Caco-2 (cell line): ENCODE measurements around the gene CMSS1. TPM values are rescaled to one million over a fixed set of nuclear protein-coding genes. Genes with fewer than 3 reads are reported as not detected.

Experiments
- BruUV-seq: library from RNA; stranded (reverse); fragments of 400-500 nt; replicated peaks from 2 replicates; lab custom pipeline; 2021; lab: Mats Ljungman, UMichigan
- CTCF ChIA-PET: fragments of 300-600 bp; sonication (Branson Sonifier 250); formaldehyde crosslinking; loops from one replicate; lab custom pipeline; 2022; ENCODE audit warnings: antibody characterized with exemption; lab: Charles Lee
- POLR2A ChIA-PET: fragments of 300-600 bp; sonication (Branson Sonifier 250); formaldehyde crosslinking; loops from one replicate; lab custom pipeline; 2022; ENCODE audit warnings: antibody characterized with exemption; lab: Charles Lee
- DNase-seq, 2 experiments: peaks; one replicate each; pipeline versions ENCODE4 v3.0.0 to v3.0.0-alpha.2; 2020 to 2022
- H3K27me3 ChIP-seq: replicated peaks from 2 replicates; pipeline ENCODE4 v1.6.0; 2011; ENCODE audit warnings: low read length; ENCODE audit not compliant: control insufficient read depth, insufficient read depth
- H3K36me3 ChIP-seq: 2 replicates; pipeline ENCODE4 v1.5.1; 2011; ENCODE audit warnings: low read length; ENCODE audit not compliant: control insufficient read depth, insufficient read depth
- H3K4me1 ChIP-seq: fragments of 250-450 bp; sonication (Bioruptor Pico); 2 replicates; pipeline ENCODE4 v1.5.1; 2020; ENCODE audit warnings: mild to moderate bottlenecking
- H3K4me3 ChIP-seq: 2 replicates; pipeline ENCODE4 v1.5.1; 2011; ENCODE audit warnings: low read depth, mild to moderate bottlenecking, control low read depth, low read length
- H3K9me3 ChIP-seq: fragments of 250-450 bp; sonication (Bioruptor Pico); 2 replicates; pipeline ENCODE4 v1.5.1; 2020; ENCODE audit warnings: mild to moderate bottlenecking, moderate library complexity
- H3K27ac Mint-ChIP-seq: one replicate; pipeline ENCODE4 v1.8.0; 2022; ENCODE audit warnings: mixed read lengths; ENCODE audit not compliant: unreplicated experiment
- H3K27me3 Mint-ChIP-seq: one replicate; pipeline ENCODE4 v1.8.0; 2022; ENCODE audit warnings: mixed read lengths; ENCODE audit not compliant: insufficient read depth, unreplicated experiment
- H3K36me3 Mint-ChIP-seq: one replicate; pipeline ENCODE4 v1.8.0; 2022; ENCODE audit warnings: mild to moderate bottlenecking, mixed read lengths; ENCODE audit not compliant: insufficient read depth, unreplicated experiment
- H3K4me1 Mint-ChIP-seq: one replicate; pipeline ENCODE4 v1.8.0; 2022; ENCODE audit warnings: low read depth, mixed read lengths; ENCODE audit not compliant: unreplicated experiment
- H3K4me3 Mint-ChIP-seq: one replicate; pipeline ENCODE4 v1.8.0; 2022; ENCODE audit warnings: mild to moderate bottlenecking, moderate library complexity, mixed read lengths; ENCODE audit not compliant: unreplicated experiment
- H3K9me3 Mint-ChIP-seq: one replicate; pipeline ENCODE4 v1.8.0; 2022; ENCODE audit warnings: mixed read lengths; ENCODE audit not compliant: unreplicated experiment
- intact Hi-C: fragments of 100-400 bp; cut with micrococcal nuclease; formaldehyde crosslinking; loops from one replicate; pipeline ENCODE4 v1.10.0; 2022; ENCODE audit not compliant: unreplicated experiment
- total RNA-seq: library from RNA; stranded (reverse); gene quantifications from 2 replicates; pipeline ENCODE4 v1.2.3, GENCODE V29; 2022
- TF ChIP-seq, protein P1 (sequence below), 2 experiments: fragments of 200-600 bp in 1 of 2; IDR thresholded peaks; 1 replicate in 1 of 2; 2 replicates in 1 of 2; pipeline versions ENCODE4 v1.5.1 to v1.8.0; 2011 to 2022; ENCODE audit warnings: antibody characterized with exemption in 1 of 2, control low read depth in 1 of 2, inconsistent platforms in 1 of 2, low read depth in 1 of 2, low read length in 1 of 2, mild to moderate bottlenecking in 1 of 2, moderate library complexity in 1 of 2; ENCODE audit not compliant: insufficient read depth in 1 of 2, severe bottlenecking in 1 of 2, unreplicated experiment in 1 of 2

Gene CMSS1
- total RNA-seq, 1 experiment from 2014 or later = 54.4 TPM

DNA sequence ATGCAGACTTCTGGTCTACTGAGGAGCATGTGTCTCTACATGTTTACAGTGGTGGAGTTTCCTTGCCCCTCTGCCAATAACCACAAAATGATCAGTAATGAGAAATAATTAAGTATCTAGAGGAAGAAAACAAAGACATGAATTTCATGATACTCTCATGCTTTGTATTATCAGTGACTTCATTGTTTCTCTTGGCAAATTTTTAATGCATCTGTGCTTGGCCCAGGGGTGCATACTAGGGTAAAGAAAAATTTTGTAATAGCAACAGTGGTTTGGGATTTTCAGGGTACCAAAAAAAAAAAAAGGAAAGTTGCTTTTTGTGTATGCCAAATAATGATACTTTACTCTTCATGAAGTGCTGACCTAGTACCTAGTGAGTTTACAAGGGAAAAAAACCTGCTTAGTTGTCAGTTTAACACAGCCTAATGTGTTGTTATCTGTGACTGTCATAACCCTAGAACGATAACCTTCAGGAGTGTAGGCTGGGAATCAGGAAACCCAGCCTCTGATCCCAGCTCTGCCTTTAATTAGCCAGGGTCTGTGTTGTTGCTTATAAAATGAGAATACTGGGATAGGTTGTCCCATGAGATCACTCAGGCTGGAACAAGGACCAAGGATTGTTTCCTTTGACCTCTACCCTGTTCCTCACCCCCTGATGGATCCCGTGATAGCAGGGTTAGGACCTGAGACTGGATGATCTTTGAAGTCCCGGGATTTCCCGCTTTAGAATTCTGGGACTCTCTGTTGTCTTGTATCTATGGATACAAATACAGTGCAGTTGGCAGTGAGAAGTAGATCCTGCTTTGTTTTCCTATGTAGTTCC is 117.5 kb downstream of the CMSS1 start:
- Mint-ChIP-seq H3K27ac (peak overlapping the region; percentile 59), H3K4me1 (peaks cover 21% of the 10 kb centered on the region), H3K27me3 (no peaks in the 10 kb centered on the region), H3K9me3 (no peaks in the 10 kb centered on the region), H3K4me3 (no peak overlapping the region), H3K36me3 (no peaks in the 10 kb centered on the region)
- peak; percentile 28 to 46 for DNase-seq
- Histone ChIP-seq H3K4me1 (peaks cover 38% of the 10 kb centered on the region), H3K9me3 (no peaks in the 10 kb centered on the region), H3K36me3 (no peaks in the 10 kb centered on the region), H3K4me3 (no peak overlapping the region), H3K27me3 (no peaks in the 10 kb centered on the region)
- BruUV-seq = no TSS peak
- intact Hi-C loops = no loop called here
- TF ChIP-seq, protein P1, sequence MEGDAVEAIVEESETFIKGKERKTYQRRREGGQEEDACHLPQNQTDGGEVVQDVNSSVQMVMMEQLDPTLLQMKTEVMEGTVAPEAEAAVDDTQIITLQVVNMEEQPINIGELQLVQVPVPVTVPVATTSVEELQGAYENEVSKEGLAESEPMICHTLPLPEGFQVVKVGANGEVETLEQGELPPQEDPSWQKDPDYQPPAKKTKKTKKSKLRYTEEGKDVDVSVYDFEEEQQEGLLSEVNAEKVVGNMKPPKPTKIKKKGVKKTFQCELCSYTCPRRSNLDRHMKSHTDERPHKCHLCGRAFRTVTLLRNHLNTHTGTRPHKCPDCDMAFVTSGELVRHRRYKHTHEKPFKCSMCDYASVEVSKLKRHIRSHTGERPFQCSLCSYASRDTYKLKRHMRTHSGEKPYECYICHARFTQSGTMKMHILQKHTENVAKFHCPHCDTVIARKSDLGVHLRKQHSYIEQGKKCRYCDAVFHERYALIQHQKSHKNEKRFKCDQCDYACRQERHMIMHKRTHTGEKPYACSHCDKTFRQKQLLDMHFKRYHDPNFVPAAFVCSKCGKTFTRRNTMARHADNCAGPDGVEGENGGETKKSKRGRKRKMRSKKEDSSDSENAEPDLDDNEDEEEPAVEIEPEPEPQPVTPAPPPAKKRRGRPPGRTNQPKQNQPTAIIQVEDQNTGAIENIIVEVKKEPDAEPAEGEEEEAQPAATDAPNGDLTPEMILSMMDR (IDR thresholded peaks at IDR 0.05; ENCODE audit: insufficient read depth in 1 of 2, low read depth in 1 of 2, low read length in 1 of 2, severe bottlenecking in 1 of 2, unreplicated experiment in 1 of 2) = no peak
- CTCF ChIA-PET = no interaction called here
- POLR2A ChIA-PET = no interaction called here

DNA sequence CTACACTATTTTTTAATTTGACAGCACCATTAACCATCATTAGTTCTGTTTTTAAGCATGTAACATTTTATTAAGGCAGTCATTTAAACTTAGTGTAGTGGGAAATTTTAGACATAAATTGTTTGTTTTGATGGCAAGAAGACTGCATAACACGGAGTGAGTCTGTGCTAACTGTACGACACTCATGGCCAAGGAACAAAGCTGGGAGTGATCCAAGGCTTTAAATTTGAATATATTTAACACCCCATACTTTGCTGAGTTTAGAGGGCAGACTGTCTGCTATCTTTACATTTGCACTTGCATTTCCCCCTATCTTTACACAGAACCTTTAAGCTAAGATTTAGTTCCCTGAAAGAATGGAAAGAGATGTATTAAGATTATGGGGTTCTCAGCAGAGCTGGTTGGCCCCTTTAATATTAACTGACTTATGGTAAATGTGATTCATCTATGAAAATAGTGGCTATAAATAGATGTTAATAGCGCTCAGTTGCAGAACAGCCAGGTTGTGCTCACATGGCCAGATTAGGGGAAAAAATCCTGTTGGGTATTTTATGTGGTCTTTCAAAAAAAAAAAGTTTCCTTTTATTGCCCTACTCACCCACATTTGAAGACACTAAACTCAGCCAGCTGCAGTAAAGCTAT is 120.7 kb downstream of the CMSS1 start:
- TF ChIP-seq, protein P1 (IDR thresholded peaks at IDR 0.05; ENCODE audit: insufficient read depth in 1 of 2, low read depth in 1 of 2, low read length in 1 of 2, severe bottlenecking in 1 of 2, unreplicated experiment in 1 of 2) = no peak
- ChIA-PET CTCF (interaction anchor here (0.6 kb wide), 1 partner anchor 86 kb away, joined by 3 read pairs; no protein-coding TSS in a partner anchor), POLR2A (no interaction called here)
- Histone ChIP-seq H3K4me3 (no peak overlapping the region), H3K4me1 (peaks cover 38% of the 10 kb centered on the region), H3K9me3 (no peaks in the 10 kb centered on the region), H3K27me3 (no peaks in the 10 kb centered on the region), H3K36me3 (no peaks in the 10 kb centered on the region)
- peaks cover 15% of the 10 kb centered on the region for H3K36me3 Mint-ChIP-seq
- intact Hi-C loops = no loop called here
- H3K9me3 Mint-ChIP-seq = no peaks in the 10 kb centered on the region
- H3K4me1 Mint-ChIP-seq = peaks cover 23% of the 10 kb centered on the region
- DNase-seq = no peak
- H3K27ac Mint-ChIP-seq = no peak overlapping the region
- H3K4me3 Mint-ChIP-seq = no peak overlapping the region
- H3K27me3 Mint-ChIP-seq = no peaks in the 10 kb centered on the region
- no TSS peak for BruUV-seq

DNA sequence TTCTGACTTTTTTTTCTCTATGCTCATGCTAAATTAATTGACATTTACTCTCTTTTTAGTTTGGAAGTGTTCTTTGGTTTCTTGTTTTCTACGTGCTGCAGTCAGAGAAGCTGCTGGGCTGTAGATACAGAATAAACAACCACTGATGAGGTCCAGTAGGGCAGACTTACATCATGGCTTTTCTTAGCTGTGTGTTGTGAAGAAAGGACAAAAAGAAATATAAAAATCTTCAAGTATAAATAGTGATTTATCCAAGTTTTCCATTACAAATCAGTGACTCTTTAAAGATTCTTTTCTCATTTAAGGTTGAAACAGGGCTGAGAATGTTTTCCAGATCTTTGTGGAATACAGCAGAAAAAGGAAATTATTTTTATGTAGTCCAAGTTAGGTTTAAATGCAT is 122.2 kb downstream of the CMSS1 start:
- no peak for DNase-seq
- peaks cover 15% of the 10 kb centered on the region for H3K36me3 Mint-ChIP-seq
- H3K4me1 ChIP-seq = peaks cover 44% of the 10 kb centered on the region
- H3K27me3 Mint-ChIP-seq = no peaks in the 10 kb centered on the region
- H3K4me3 ChIP-seq = no peak overlapping the region
- no peaks in the 10 kb centered on the region for H3K9me3 ChIP-seq
- no TSS peak for BruUV-seq
- POLR2A ChIA-PET = interaction anchor here (0.6 kb wide), 1 partner anchor 64 kb away, joined by 3 read pairs; no protein-coding TSS in a partner anchor
- no peaks in the 10 kb centered on the region for H3K27me3 ChIP-seq
- TF ChIP-seq, protein P1 (IDR thresholded peaks at IDR 0.05; ENCODE audit: insufficient read depth in 1 of 2, low read depth in 1 of 2, low read length in 1 of 2, severe bottlenecking in 1 of 2, unreplicated experiment in 1 of 2) = no peak
- no peak overlapping the region for H3K27ac Mint-ChIP-seq
- intact Hi-C loops = no loop called here
- CTCF ChIA-PET = no interaction called here
- H3K4me1 Mint-ChIP-seq = peaks cover 34% of the 10 kb centered on the region
- H3K4me3 Mint-ChIP-seq = no peak overlapping the region
- no peaks in the 10 kb centered on the region for H3K9me3 Mint-ChIP-seq
- H3K36me3 ChIP-seq = no peaks in the 10 kb centered on the region
